Activated CD8-positive, alpha-beta memory T cell treated with anti-CD3 and anti-CD28 coated beads for 48 hours (primary cell): ENCODE results near the gene TRIB2.

ENCODE experiments used
- DNase-seq, 3 experiments: peaks; one replicate each; pipeline ENCODE4 v3.0.0-alpha.2; 2020; ENCODE audit warnings: low read depth in 2 of 3, low spot score in 2 of 3

Gene TRIB2

GRCh38 chr2:12737738-12738485, 21.2 kb downstream of the TRIB2 start:
- no peak for DNase-seq

DNA sequence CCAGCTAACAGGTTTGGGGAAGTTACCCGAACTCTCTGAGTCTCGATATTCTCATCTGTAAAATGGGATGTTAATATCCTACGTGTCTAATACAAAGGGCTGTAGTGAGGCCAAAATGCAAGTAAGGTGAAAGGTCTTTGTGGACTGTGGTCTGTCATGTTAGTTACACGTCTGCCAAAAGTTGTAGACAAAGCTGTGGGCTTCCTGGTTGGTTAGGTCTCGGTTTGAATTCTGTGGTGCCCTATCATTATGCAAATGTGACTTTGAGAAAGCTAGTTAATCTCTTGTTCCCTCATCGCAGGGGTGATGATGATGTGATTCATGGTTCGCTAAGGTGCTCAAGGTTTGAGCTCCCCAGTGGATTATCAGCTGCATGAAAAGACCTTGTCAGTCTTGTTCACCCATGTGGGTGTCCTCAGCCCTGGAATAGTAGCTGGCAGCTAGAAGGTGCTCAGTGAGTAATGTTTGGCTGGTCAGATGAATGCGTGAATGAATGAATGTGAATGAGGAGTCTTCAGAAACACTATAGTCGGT, 23.1 kb downstream of the TRIB2 start:
- no peak for DNase-seq

- no peak for DNase-seq
Measured at GRCh38 chr2:12741380-12741779, 24.6 kb downstream of the TRIB2 start.

GRCh38 chr2:12742891-12743290, 26.2 kb downstream of the TRIB2 start:
- no peak for DNase-seq

- no peak for DNase-seq
Measured at GRCh38 chr2:12750166-12750905, 33.6 kb downstream of the TRIB2 start.

DNA sequence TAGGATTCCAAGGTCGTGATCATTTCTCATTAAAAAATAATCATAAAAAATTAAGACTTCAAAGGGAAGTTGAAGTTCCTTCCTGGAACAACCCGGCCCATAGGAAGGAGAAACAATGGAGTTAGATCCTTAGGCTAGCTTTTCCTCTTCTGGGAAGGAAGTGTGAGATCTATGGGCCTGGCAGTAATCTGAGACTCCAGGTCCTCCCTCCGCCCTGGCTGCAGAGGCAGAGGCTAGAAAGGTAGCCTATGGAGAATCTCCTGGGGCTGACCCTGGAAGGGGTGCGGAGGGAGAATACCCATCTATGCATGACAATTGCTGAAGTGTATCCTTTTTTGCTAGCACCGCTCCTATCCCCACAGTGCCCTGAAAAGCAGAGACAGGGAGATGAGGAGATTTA, 37.9 kb downstream of the TRIB2 start:
- DNase-seq: no peak

GRCh38 chr2:12755384-12755783, 38.6 kb downstream of the TRIB2 start:
- no peak for DNase-seq

DNA sequence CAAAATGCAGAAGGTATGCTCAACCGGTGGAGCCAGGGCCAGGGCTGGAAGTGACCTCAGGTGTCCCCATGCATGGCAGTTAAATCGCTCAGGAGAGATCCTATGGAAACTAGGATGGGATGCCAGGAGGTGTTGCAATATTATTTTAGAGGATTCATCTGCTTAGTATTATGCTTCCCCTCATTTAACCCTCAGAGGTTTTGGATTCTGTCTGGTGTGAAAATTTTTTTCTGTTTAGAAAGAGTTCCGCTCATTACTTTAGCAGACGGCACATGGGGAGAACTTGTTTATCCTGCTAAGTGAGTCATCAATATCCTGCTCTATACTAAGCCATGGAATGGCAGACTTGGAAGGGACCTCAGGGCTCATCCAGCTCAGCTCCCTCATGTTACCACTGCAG, 42.5 kb downstream of the TRIB2 start:
- DNase-seq: no peak

DNA sequence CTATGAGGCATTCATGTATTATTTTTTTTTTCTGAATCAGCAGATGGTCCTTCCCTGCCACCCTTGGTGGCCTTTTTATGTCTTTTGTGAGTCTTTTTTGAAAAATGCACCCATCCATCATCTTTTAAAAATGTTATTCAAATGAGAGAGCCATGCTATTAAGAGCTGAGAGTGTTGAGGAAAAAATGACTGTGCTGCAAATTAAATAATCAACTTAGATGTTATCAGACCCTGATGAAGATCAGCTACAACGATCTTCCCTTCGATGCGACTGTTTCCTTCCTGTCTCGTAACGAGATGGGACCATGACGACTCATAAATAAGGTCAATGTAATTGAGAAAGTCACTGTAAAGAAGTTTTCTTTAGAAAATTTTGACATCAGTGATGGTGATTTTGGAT, 44.4 kb downstream of the TRIB2 start:
- DNase-seq: no peak

- DNase-seq: no peak
Measured at GRCh38 chr2:12762337-12762736, 45.6 kb downstream of the TRIB2 start.

GRCh38 chr2:12762976-12763375, 46.2 kb downstream of the TRIB2 start:
- no peak for DNase-seq

GRCh38 chr2:12763486-12763885, 46.8 kb downstream of the TRIB2 start:
- no peak for DNase-seq

- no peak for DNase-seq
Measured at GRCh38 chr2:12764075-12764730, 47.5 kb downstream of the TRIB2 start.

DNA sequence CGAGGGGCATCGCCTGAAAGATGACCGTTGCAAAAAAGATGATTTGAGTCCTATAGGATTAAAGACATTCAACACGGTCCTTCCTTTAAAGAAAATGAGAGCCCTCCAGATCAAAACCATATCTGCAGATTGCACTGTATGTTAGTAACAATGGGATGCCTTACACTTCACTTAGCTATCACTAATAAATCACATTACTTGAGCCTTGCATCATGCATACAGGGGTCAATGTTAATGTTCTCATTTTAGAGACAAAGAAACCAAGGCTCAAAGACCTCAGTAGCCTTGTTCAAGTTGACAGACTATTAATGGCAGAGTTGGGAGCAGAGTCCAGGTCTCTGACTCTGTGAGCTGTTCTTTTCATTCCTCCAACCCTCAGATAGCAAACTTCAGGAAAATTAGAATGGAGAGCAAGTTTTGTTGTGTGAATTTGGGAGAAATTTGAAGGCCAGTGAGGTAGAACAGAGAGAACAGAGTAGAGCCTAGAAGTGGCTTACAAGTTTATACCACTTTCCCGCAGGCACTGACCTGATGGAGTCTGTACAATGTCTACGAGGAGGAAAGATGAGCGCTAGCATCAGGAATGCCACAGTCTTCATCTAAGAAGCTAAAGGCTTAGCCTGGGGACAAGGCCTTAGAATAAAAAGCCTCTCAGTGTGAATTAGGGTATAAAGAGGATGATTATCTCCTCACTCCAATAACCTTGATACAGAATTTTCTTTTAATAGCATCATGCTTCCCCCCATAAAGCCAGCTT, 48.3 kb downstream of the TRIB2 start:
- no peak for DNase-seq

DNA sequence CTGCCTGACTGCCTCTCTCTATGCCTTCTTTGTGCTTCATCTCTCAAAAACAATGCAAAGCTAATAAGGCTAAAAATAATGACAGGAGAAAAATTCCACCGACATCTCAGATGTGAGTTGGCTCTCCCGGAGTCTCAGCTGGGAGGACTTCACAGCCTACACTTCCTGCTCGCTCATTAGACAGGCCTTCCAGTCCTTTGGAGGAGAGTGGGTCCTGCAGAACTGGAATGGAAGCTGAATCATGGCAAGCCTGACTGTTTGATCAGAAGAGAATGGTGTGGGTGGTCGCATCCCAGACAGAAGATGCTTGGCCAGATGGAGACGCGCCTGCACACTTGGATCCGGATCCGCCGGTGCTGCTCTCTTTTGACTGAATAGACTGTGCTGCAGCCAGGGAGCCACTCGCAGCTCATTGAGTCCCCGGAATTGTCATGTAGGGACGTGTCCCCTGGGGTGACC, 49.7 kb downstream of the TRIB2 start:
- no peak for DNase-seq

DNA sequence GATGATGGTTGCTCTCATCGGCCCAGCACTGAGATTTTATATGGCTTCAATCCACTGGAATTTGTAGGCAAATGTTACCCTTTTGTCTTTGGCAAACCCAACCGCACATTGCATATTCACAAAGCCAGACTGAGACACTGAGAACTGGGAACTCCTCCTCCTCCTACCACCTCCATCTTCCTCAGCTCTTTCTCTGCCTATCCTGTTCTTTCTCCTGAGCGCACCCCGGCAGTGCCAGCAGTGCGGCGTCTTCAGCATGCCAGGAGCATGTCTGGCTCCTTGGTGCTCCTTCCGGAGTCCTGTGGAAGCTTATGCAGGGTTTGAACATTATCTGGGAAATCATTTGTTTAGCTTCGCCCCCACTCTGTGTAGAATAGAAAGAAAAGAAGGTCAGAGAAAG, 50.8 kb downstream of the TRIB2 start:
- DNase-seq: no peak

DNA sequence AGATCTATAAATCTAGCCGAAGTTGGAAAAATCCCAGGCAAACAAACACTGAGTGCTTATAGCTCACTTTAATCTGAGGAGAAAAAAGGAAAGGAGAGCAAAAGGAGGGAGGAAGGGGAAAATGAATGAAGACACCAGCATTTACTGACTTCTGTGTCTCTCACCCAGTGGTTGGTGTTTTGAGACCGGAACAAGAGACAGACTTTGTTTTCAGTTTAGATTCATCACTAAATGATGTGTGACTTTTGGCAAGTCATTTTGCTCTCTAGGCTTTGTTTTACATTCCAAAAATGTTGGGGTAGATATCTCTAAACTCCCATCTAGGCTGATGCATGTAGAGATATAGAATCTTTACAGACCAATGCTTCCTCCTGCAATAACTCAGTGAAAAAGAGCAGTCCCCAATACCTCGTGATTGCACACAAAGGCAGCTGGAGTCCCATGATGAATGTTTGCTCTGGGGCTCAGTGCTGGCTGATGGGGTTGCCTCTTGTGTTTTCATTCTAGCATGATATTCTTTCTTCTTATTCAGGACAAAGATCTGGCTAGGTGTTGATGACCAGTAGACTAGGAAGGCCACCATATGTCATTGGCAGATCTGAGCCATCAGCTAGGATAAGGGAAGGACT, 51.4 kb downstream of the TRIB2 start:
- DNase-seq: no peak

DNA sequence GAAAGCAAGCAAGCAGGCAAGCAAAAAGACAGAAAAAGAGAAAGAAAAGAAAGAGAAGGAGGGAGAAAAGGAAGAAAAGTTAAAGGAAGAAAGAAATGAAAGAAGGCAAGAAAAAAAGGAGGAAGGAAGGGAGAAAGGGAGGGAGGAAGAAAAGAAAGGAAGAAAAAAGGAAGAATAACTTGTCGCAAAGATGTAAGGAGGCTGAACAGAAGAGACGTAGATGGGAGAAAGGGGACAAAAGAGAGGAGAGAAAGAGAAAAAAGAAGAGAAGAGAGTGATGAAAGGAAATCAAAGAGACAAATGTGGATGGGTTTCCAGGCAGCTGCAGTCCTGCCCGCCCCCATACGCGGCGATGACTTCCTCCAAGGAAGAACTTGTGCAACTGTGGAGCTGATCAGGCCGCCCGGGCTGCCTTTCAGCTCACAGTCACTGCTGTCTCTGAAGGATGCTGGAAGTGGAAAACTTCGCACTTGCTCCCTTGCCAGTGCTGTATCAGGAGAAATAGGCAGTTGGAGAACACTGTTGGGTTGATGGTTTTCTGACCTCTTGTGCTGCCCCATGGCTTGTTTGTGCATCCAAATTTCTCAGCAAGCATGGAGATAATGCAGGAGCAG, 52.9 kb downstream of the TRIB2 start:
- no peak for DNase-seq

DNA sequence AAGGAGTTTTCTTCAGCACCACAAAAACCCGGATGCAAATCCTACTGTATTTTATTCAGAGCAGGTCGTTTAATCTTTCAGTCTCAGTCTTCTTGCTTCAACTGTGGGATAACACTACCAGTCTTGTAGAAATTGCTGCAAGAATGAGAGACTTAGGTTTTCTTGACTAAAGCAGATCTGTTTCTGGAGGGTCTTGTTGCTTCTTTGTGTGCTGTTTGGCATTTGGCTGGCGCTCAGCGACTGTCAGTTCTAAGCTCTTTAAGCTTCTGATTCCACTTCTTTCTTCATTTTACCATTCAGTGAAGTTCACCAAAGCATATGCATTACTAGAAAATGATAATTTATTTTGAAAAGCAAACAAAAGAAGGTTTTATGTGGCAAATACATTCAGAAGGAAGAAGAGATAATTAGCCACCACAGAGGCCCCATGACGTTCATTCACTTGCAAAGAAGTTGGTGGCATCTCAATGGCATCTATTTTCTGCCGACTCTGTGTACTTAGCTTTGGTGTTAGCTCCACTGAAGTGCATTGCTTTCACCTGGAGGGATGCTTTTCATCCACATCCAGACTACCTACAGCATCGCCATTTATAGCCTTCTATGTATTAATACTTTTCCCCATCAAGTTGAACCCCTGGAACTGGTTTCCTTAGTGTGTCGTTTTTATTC, 53.7 kb downstream of the TRIB2 start:
- no peak for DNase-seq

DNA sequence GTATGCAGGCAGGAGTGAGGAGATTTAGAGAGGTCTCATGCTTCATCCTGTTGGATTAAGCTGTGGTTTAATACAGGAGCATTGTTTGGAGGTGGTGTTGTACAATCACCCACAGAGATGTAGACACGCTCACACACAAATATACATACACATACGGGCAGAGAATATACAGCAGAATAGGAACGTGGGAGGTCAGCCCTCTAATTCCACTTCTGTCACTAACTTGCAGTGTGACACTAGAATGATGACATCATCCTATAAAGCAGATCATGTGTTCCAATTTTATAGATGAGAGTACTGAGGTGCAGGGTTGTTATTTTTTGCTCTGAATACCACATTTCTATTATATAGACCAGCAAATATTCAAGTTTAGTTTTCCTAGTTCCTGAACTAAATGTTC, 54.4 kb downstream of the TRIB2 start:
- no peak for DNase-seq
